22Rv1 (cell line): Measurements from ENCODE around the gene NDFIP1.

ENCODE experiments used
- CTCF ChIP-seq: fragments of 450-650 bp; IDR thresholded peaks from 2 replicates; pipeline ENCODE4 v1.5.1; 2017; ENCODE audit warnings: mild to moderate bottlenecking
- ZFX ChIP-seq: fragments of 450-650 bp; IDR thresholded peaks from 2 replicates; pipeline ENCODE4 v1.6.1; 2017; ENCODE audit warnings: antibody characterized with exemption, borderline replicate concordance

GRCh38 chr5:142125963-142126362, 17.4 kb downstream of the NDFIP1 start:
- no peak for TF ChIP-seq CTCF
- no peak for TF ChIP-seq ZFX
